Stomach (tissue), 9 donors: Measurements from ENCODE around the gene FBXO44. TPM values are rescaled to one million over a fixed set of nuclear protein-coding genes. Genes with fewer than 3 reads are reported as not detected.

Experiments
- DNase-seq, 2 donors: peaks; one replicate each; pipeline versions ENCODE4 v3.0.0 to v3.0.0-alpha.2; 2013 to 2019
- H3K27ac ChIP-seq, 5 donors: fragments of 200-600 bp in 4 of 5; sonication (generic) in 4 of 5; one replicate each; pipeline ENCODE4 v1.5.1; 2013 to 2019; ENCODE audit warnings: mild to moderate bottlenecking in 1 of 5, moderate library complexity in 1 of 5
- H3K27me3 ChIP-seq, 3 donors: fragments of 200-600 bp; sonication (generic); one replicate each; pipeline ENCODE4 v1.5.1; 2017 to 2019; ENCODE audit warnings: mixed run types in 1 of 3
- H3K36me3 ChIP-seq, 4 donors: fragments of 200-600 bp; sonication (generic); 1 replicate in 3 of 4; 2 replicates in 1 of 4; pipeline ENCODE4 v1.5.1; 2016 to 2019
- H3K4me1 ChIP-seq, 4 donors: fragments of 200-600 bp; sonication (generic); one replicate each; pipeline ENCODE4 v1.5.1; 2016 to 2019
- H3K4me3 ChIP-seq, 4 donors: fragments of 200-600 bp; sonication (generic) in 3 of 4; one replicate each; pipeline ENCODE4 v1.5.1; 2016 to 2019; ENCODE audit warnings: mild to moderate bottlenecking in 1 of 4
- H3K9me3 ChIP-seq, 4 donors: fragments of 200-600 bp; sonication (generic); one replicate each; pipeline ENCODE4 v1.5.1; 2016 to 2019
- CTCF ChIP-seq, 7 experiments: fragments of 450-650 bp in 4 of 7; fragments of 200-600 bp in 3 of 7; sonication (generic) in 3 of 7; IDR thresholded peaks; one replicate each; pipeline ENCODE4 v1.5.1; 2016 to 2019; ENCODE audit warnings: antibody characterized with exemption in 7 of 7, control low read depth in 2 of 7, mild to moderate bottlenecking in 1 of 7
- EP300 ChIP-seq: sonication (generic); formaldehyde crosslinking; IDR thresholded peaks from one replicate; pipeline ENCODE4 v1.6.1; 2017; ENCODE audit warnings: antibody characterized with exemption
- POLR2A ChIP-seq, 4 donors: fragments of 450-650 bp; IDR thresholded peaks; one replicate each; pipeline ENCODE4 v1.6.1; 2016; ENCODE audit warnings: antibody characterized with exemption in 4 of 4, control low read depth in 2 of 4, mild to moderate bottlenecking in 1 of 4, moderate library complexity in 1 of 4
- POLR2AphosphoS5 ChIP-seq, 3 donors: sonication (generic); formaldehyde crosslinking; IDR thresholded peaks; one replicate each; pipeline ENCODE4 v1.6.1; 2016; ENCODE audit warnings: antibody characterized with exemption in 3 of 3
- WGBS, 5 donors: extraction: QIAGEN DNeasy Blood & Tissue Kit in 3 of 5; methylation state at CpG; one replicate each; pipeline versions ENCODE4 v1.1.5 to v1.1.7; 2013 to 2018; 5-methylcytosine and 5-hydroxymethylcytosine counted together
- intact Hi-C: fragments of 100-400 bp; cut with DNase I; formaldehyde crosslinking; loops from one replicate; pipeline ENCODE4 v1.15.1; 2023; ENCODE audit warnings: low total_unique reads
- polyA plus RNA-seq, 3 donors: library from polyadenylated mRNA; stranded (reverse); fragments of 200-250 nt; gene quantifications; one replicate each; pipeline ENCODE4 v1.2.3, GENCODE V29; 2013
- total RNA-seq, 5 donors: library from RNA; depleted of rRNA; stranded (reverse); fragments of >200 nt; gene quantifications; one replicate each; pipeline versions ENCODE4 v1.1.0 to v1.2.3, GENCODE V29; 2014 to 2016
- donor health status: healthy with polysubstance abuse.
- donor health status: Bipolar disorder and iron deficiency.
- donor health status: healthy.

The FBXO44 gene
- total and polyA plus RNA-seq, 8 donors, result 3.6 to 54.8 (median 12.1) TPM

DNA sequence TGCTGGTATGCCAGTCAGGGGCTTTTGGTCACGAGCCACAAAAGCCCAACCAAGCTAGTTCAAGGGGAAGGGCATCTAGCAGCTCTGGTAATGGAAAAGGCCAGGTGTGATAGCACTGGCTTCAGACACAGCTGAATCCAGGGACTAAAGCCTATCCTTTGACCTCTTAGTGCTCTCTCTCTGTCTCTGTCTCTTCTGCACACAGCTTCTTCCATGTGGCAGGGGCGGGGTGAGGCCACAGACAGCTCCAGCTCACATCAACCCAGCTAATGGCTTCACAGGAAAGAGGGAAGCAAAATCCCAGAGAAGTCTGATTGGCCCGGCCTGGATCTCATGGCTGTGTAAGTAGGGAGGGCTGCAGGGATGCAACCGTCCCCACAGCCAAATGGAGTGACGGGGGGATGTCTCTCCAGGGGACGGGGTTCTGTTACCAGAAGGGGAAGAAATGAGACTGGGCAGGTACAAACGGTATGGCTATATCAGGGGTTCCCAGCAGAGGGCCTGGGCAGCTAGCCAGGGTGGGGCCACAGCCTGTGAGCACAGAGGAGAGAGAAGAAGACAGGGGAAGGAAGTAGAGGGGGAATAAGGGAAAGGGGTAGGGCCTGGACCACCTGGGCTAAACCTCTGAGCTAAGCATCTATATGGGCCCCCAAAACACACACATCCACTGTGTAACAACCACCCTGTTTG is 42.9 kb upstream of the FBXO44 start:
- intact Hi-C loops, result no loop called here
- no peak overlapping the region for H3K27ac ChIP-seq
- TF ChIP-seq CTCF (IDR thresholded peaks at IDR 0.05) (no peak), POLR2A (IDR thresholded peaks at IDR 0.05) (no peak)
- H3K4me1 ChIP-seq, result no peaks in the 10 kb centered on the region
- H3K4me3 ChIP-seq, result no peak overlapping the region
- DNase-seq, result no peak
- peaks cover 0 to 4% (median 1%) of the 10 kb centered on the region in 4 donors for H3K9me3 ChIP-seq
- H3K27me3 ChIP-seq, result peaks cover 0 to 19% (median 1%) of the 10 kb centered on the region in 3 donors
- no peaks in the 10 kb centered on the region for H3K36me3 ChIP-seq
- 34 to 44% (median 42%) methylated on average over 7 of the region's 7 CpGs for WGBS, 5 donors

- intact Hi-C loops, result no loop called here
- Histone ChIP-seq H3K36me3 (no peaks in the 10 kb centered on the region), H3K4me1 (no peaks in the 10 kb centered on the region), H3K9me3 (no peaks in the 10 kb centered on the region), H3K27ac (no peak overlapping the region), H3K4me3 (no peak overlapping the region), H3K27me3 (peaks cover 0 to 32% (median 8%) of the 10 kb centered on the region in 3 donors)
- TF ChIP-seq POLR2AphosphoS5 (IDR thresholded peaks at IDR 0.05) (no peak), EP300 (no peak), POLR2A (IDR thresholded peaks at IDR 0.05) (no peak), CTCF (IDR thresholded peaks at IDR 0.05) (no peak)
- no peak for DNase-seq
- 67 to 77% (median 76%) methylated on average over 5 of the region's 5 CpGs for WGBS, 5 donors
Measured at GRCh38 chr1:11613347-11613746, 41.3 kb upstream of the FBXO44 start.

GRCh38 chr1:11615090-11615489 is 39.6 kb upstream of the FBXO44 start:
- Histone ChIP-seq H3K36me3 (no peaks in the 10 kb centered on the region), H3K4me3 (no peak overlapping the region), H3K27me3 (peaks cover 0 to 49% (median 8%) of the 10 kb centered on the region in 3 donors), H3K27ac (no peak overlapping the region), H3K9me3 (no peaks in the 10 kb centered on the region), H3K4me1 (no peaks in the 10 kb centered on the region)
- no peak for DNase-seq
- 40 to 48% (median 47%) methylated on average over 16 of the region's 16 CpGs for WGBS, 5 donors
- TF ChIP-seq EP300, result no peak
- no peak for TF ChIP-seq CTCF (IDR thresholded peaks at IDR 0.05)
- no peak for TF ChIP-seq POLR2AphosphoS5 (IDR thresholded peaks at IDR 0.05)
- no peak for TF ChIP-seq POLR2A (IDR thresholded peaks at IDR 0.05)
- intact Hi-C loops, result no loop called here

DNA sequence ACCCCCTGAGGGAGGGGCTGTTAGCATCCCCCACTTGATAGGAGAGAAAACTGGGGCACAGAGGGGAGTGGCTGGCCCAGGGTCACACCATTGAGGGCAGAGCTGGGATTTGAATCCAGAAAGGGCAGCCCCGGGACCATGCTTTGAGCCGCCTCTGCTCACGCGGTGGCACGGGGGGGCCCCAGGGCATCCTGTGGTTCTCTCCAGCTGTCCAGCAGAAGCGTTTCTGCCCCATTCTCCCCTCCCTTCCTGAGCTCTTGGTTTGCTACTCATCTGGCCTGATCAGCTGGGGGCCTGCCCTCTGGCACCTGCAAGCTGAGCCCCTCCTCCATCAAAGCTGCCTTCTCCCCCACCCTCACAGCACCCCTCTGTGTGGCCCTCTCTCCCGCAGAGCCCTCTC is 37.9 kb upstream of the FBXO44 start:
- no peak overlapping the region for H3K4me3 ChIP-seq
- intact Hi-C loops, result no loop called here
- H3K4me1 ChIP-seq, result no peaks in the 10 kb centered on the region
- H3K36me3 ChIP-seq, result no peaks in the 10 kb centered on the region
- no peak for TF ChIP-seq POLR2AphosphoS5 (IDR thresholded peaks at IDR 0.05)
- TF ChIP-seq EP300, result no peak
- H3K27me3 ChIP-seq, result peaks cover 0 to 66% (median 8%) of the 10 kb centered on the region in 3 donors
- no peaks in the 10 kb centered on the region for H3K9me3 ChIP-seq
- DNase-seq, result no peak
- H3K27ac ChIP-seq, result no peak overlapping the region
- 36 to 67% (median 63%) methylated on average over 2 to 7 of the region's 7 CpGs for WGBS, 5 donors

DNA sequence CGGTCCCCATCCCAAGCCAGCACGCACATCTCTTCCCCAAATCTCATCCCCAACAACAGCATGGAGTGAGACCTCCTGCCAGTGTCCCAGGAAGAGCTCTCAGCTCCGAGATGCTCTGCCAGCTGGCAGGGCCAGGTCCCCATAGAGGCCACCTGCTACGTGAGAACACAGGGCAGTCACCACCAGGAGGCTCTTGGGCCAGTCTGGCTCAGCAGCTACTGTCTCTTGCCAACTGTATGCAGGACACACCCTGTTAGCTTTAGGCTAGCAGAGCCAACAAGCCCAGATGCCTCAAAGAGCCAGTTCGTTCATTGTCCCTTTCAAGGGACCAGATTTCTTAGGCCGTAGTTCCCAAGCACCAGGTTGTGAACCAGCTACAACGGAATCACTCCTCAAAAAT is 37.4 kb upstream of the FBXO44 start:
- Histone ChIP-seq H3K27me3 (peaks cover 0 to 70% (median 8%) of the 10 kb centered on the region in 3 donors), H3K4me3 (no peak overlapping the region), H3K36me3 (no peaks in the 10 kb centered on the region), H3K27ac (no peak overlapping the region), H3K4me1 (no peaks in the 10 kb centered on the region), H3K9me3 (no peaks in the 10 kb centered on the region)
- intact Hi-C loops, result no loop called here
- 50 to 75% (median 55%) methylated on average over 5 to 7 of the region's 7 CpGs for WGBS, 5 donors
- DNase-seq, result no peak
- TF ChIP-seq POLR2A (IDR thresholded peaks at IDR 0.05) (no peak), POLR2AphosphoS5 (IDR thresholded peaks at IDR 0.05) (no peak), CTCF (IDR thresholded peaks at IDR 0.05) (no peak), EP300 (no peak)
